ENCODE measurements around the gene DOC2B.

GRCh38 chr17:228951-229708, 47.7 kb upstream of the DOC2B start:
- TF ChIP-seq CTCF (IDR thresholded peaks at IDR 0.05) (no peak), POLR2A (IDR thresholded peaks at IDR 0.05) (no peak)
